Stimulated activated CD8-positive, alpha-beta memory T cell treated with anti-CD3 and anti-CD28 coated beads, Interleukin-2, amount 100 ng/mL, for 1 hour (primary cell): Measurements from ENCODE around the gene COG5.

ENCODE experiments used
- DNase-seq, 2 donors: peaks; one replicate each; pipeline ENCODE4 v3.0.0-alpha.2; 2020; ENCODE audit warnings: low read depth in 2 of 2

The COG5 gene

DNA sequence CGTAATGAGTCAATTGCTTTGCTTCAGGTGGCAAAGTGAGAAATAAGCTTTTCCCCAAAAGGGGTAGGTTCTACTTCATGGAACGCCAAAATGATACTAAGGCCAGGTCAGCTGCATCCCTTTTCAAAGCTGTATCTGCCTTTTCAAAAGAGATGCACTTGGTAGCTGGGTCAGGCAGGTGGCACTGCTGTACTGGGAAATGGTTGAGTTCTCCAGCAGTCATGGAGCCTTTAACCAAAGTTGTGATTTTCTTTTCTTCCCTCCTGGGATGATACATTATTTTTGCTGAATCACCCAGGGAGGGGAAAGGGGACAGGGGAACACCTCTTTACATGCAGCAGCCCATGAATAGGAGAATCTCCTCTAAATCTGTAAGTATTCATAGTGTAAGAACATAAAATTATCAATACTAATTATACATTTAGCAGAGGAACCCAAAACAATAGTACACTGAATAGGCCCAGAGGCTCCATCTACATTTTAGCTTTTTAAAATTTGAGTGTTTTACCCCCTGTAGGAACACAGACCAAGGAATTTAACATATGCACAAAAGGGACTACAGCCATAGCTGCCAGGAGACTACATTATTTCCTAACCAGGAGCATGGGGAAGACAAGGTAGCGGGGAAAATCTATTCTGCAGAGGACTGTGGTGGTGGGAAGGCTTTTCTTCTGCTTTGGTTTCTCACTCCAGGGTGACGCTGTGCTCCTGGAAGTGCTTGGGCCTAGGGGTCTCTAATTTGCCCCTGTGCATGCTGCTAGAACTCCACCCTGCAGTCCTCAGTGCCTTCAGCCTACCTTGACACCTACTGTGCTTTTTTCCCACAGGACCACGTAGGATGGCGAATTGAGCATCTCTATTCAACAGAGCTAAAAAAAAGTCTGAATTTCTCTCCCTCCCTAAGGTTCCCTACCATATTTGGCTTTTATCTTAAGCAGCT lies 100.3 kb downstream of the COG5 start:
- DNase-seq: peak in 1 of 2 donors; percentile 14

DNA sequence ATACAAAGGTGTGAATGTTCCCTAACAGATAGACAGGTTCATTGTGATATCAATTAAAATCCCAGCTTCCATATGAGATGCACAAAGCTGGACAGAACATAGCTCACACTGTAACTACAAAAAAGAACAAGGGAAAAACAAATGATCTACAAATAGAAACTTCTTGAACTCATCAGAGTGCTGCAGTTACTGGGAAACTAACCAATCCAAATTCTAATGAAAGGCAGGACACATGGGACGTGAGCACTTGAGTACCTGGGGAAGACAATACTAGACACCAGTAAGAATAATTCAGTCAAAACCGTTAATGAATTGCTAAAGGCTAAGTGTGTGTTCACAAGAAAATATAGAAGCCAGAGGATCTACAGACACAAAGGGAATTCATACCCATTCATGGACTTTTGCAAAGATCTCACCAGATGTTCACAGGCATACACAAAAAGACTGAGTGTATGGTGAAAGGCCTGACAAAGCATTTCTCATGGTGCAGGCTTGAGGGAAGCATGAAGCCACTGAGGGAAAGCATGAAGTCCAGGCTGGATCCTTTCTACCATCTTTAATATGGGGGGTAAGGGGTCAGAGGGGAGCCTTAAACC lies 101.7 kb downstream of the COG5 start:
- no peak for DNase-seq

- DNase-seq: no peak
These were observed 110.3 kb downstream of the COG5 start for GRCh38 chr7:107453388-107453787.

GRCh38 chr7:107450970-107451369 lies 112.8 kb downstream of the COG5 start:
- DNase-seq: no peak

GRCh38 chr7:107446988-107447387 lies 116.7 kb downstream of the COG5 start:
- DNase-seq: no peak

DNA sequence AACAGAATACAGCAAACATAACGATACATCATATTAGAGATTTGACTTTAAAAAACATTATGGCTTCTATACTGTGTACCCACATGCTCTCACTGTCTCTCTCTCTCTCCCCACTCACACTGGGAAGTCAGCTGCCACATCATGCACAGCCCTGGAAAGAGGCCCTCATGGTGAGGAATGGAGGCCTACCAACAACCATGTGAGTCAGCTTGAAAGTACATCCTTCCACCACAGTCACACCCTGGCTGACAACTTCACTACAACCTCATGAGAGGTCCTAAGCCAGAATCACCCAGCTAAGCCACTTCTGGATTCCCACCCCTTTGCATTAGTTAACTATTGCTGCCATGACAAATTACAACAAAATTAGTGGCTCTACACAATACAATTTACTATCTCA lies 117.2 kb downstream of the COG5 start:
- DNase-seq: no peak

DNA sequence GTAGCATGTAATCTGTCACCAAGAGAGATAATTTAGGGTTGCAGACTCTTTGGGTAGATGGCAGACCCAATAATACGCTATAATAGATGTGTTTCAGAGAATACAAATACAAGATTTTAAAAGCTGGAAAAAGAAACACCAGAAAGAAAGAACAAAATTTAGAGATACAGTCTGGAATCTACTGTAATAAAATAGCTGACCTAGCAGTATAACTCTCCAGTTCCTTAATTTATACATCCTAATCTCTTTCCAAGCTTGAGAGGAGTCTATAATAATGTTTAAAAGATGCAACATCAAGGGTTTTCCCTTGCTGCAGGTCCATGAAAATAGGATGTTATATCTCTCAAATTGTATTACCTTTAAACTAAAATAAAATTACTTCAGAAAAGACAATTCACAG lies 121.0 kb downstream of the COG5 start:
- DNase-seq: no peak

DNA sequence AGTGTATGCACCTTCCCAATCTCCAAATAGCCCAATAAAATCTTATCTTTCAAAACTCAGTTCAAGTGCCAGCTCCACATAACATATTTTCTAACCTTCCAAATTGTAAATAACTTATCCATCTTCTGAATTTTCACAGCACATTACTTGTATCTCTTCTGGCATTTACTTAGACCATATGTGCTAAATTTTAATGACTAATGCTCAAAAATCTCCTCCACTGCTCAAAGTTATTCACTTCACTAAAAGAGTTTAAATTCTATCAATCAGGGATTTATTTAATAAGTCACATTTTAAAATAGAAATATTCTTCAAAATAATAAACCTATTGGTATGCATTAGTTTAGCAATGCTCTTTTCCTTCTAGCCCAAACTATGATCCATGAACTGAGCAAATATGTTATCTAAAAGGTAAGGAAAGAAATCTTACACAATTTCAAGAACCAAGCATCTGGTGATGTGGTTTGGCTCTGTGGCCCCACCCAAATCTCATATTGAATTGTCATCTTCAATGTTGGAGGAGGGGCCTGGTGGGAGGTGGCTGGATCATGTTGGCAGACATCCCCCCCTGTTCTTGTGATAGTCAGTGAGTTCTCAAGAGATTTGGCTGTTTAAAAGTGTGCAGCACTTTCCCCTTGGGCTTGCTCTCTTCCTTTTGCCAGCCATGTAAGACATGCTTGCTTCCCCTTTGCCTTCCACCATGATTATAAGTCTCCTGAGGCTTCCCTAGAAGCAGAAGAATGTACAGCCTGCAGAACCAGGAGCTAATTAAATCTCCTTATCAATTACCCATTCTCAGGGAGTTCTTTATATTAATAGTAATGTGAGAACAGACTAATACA lies 121.9 kb downstream of the COG5 start:
- DNase-seq: no peak

DNA sequence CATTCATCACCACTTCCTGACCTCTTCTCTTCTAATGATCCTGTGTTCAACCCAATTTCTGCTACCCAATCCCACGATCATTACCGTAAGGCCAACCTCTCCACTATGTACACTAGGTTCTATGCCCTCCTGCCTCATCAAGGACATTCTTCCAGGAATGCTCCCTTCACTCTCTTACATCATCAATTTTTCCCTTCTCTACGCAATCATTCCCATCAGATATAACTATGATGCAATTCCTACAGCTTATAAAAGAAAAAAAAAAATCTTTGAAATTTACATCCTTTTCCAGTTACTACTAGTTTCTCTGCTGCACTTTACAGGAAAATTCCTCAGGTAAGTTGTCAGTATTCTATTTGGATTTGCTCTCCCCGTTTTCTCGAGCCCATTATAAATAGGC lies 124.7 kb downstream of the COG5 start:
- no peak for DNase-seq

- no peak for DNase-seq
These were observed 128.0 kb downstream of the COG5 start for GRCh38 chr7:107435749-107436148.

- no peak for DNase-seq
These were observed 131.5 kb downstream of the COG5 start for GRCh38 chr7:107432261-107432660.

- DNase-seq: no peak
These were observed 133.7 kb downstream of the COG5 start for GRCh38 chr7:107430057-107430456.

GRCh38 chr7:107428642-107429041 lies 135.1 kb downstream of the COG5 start:
- DNase-seq: no peak

- no peak for DNase-seq
These were observed 136.3 kb downstream of the COG5 start for GRCh38 chr7:107427462-107427861.

GRCh38 chr7:107414198-107414597 lies 149.5 kb downstream of the COG5 start:
- no peak for DNase-seq

DNA sequence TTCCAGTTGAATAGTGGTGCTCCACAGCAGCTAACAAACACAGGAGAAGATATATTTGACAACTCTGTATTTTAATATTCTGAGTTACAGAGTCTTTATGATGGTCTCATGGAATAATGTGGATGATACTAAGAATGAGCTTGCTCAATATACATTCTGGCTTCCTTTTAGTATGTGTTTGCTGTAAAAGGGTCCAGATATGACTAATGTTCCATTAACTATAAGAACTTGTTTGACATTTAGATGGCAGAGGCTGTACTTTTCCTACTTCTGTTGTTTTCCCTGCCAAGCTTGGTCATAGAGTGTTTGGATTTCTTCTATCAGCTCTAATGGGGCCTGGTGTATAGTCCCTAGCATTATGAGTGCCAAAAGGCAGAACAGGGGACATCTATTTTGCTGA lies 155.4 kb downstream of the COG5 start:
- DNase-seq: no peak

GRCh38 chr7:107405559-107405958 lies 158.2 kb downstream of the COG5 start:
- no peak for DNase-seq

- no peak for DNase-seq
These were observed 158.8 kb downstream of the COG5 start for GRCh38 chr7:107404740-107405537.

DNA sequence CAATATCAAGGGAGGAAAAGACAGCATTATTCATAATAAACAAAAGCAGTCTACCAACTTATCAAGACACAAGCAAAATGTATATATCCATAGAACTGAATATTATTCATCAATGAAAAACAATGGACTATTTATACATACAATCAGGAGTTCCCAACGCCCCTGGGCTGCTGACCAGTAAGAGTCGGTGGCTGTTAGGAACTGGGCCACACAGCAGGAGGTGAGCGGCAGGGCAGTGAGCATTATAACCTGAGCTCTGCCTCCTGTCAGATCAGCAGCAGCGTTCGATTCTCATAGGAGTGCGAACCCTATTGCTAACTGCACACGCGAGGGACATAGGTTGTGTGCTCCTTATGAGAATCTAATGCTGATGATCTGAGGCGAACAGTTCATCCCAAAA lies 165.6 kb downstream of the COG5 start:
- no peak for DNase-seq

- no peak for DNase-seq
These were observed 166.7 kb downstream of the COG5 start for GRCh38 chr7:107396990-107397389.

- DNase-seq: no peak
These were observed 167.6 kb downstream of the COG5 start for GRCh38 chr7:107396081-107396480.

DNA sequence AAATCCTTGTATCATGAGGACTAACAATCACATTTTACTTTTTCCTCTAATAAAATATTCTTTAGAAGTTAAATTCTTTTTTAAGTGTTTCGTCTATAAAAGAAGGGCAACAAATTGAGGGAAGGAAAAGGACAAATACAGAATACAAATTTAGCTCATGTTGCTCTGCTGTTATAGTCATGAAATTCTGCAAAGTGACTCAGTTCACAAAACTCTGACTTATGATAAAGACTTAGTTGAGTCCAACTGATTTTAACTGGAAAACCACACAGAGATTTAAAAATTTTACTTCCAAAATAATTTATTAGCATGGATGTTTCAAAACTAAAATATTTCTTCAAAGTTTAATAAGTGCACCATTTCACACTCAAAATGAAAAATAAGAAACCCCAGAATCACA lies 168.9 kb downstream of the COG5 start:
- no peak for DNase-seq
